Endothelial cell of umbilical vein (primary cell): ENCODE results near the gene SLC22A7.

ENCODE experiments used
- CTCF ChIP-seq, 2 donors: IDR thresholded peaks; 1 replicate in 1 of 2; 2 replicates in 1 of 2; pipeline ENCODE4 v1.5.1; 2011; ENCODE audit warnings: low read length in 2 of 2, mild to moderate bottlenecking in 2 of 2, moderate library complexity in 2 of 2, control low read depth in 1 of 2, inconsistent platforms in 1 of 2, low read depth in 1 of 2; ENCODE audit not compliant: insufficient read depth in 1 of 2; ENCODE audit errors: extremely low read depth in 1 of 2
- POLR2A ChIP-seq: IDR thresholded peaks from 2 replicates; pipeline ENCODE4 v1.6.1; 2012; ENCODE audit warnings: low read depth, mild to moderate bottlenecking, control low read depth, low read length

GRCh38 chr6:43271103-43271815 lies 26.8 kb upstream of the SLC22A7 start:
- no peak for TF ChIP-seq CTCF (IDR thresholded peaks at IDR 0.05; ENCODE audit: extremely low read depth in 1 of 2, insufficient read depth in 1 of 2, low read depth in 1 of 2, low read length in 2 of 2)
- TF ChIP-seq POLR2A = no peak
